Smooth muscle cell (in vitro differentiated cells): ENCODE results near the gene MTAP. TPM values are rescaled to one million over a fixed set of nuclear protein-coding genes. Genes with fewer than 3 reads are reported as not detected.

ENCODE experiments used
- DNase-seq: peaks from one replicate; lab custom pipeline; 2025; ENCODE audit not compliant: unreplicated experiment; lab: John Stamatoyannopoulos, UW
- H2AFZ ChIP-seq: fragments of 200-600 bp; sonication (generic); 2 replicates; pipeline ENCODE4 v1.6.0; 2016; ENCODE audit warnings: antibody characterized with exemption, low read depth, mild to moderate bottlenecking
- H3F3A ChIP-seq: fragments of 200-600 bp; sonication (generic); 2 replicates; pipeline ENCODE4 v1.6.0; 2017; ENCODE audit warnings: antibody characterized with exemption, low read depth
- H3K27ac ChIP-seq: fragments of 200-600 bp; sonication (generic); 2 replicates; pipeline ENCODE4 v1.5.1; 2016; ENCODE audit warnings: low read depth, mild to moderate bottlenecking
- H3K27me3 ChIP-seq: fragments of 200-600 bp; sonication (generic); 2 replicates; pipeline ENCODE4 v1.6.1; 2016; ENCODE audit warnings: low read depth, mild to moderate bottlenecking
- H3K36me3 ChIP-seq: fragments of 200-600 bp; sonication (generic); 2 replicates; pipeline ENCODE4 v1.5.1; 2016; ENCODE audit warnings: low read depth
- H3K4me1 ChIP-seq: fragments of 200-600 bp; sonication (generic); 2 replicates; pipeline ENCODE4 v1.5.1; 2016; ENCODE audit warnings: low read depth
- H3K4me2 ChIP-seq: fragments of 200-600 bp; sonication (generic); 2 replicates; pipeline ENCODE4 v1.6.0; 2016; ENCODE audit warnings: mild to moderate bottlenecking
- H3K4me3 ChIP-seq: fragments of 200-600 bp; sonication (generic); 2 replicates; pipeline ENCODE4 v1.5.1; 2016; ENCODE audit warnings: mild to moderate bottlenecking
- H3K79me2 ChIP-seq: fragments of 200-600 bp; sonication (generic); 2 replicates; pipeline ENCODE4 v1.6.0; 2016; ENCODE audit warnings: low read depth, mild to moderate bottlenecking
- H3K9ac ChIP-seq: fragments of 200-600 bp; sonication (generic); 2 replicates; pipeline ENCODE4 v1.6.0; 2016; ENCODE audit warnings: low read depth
- H3K9me3 ChIP-seq: fragments of 200-600 bp; sonication (generic); replicated peaks from 2 replicates; pipeline ENCODE4 v1.5.1; 2016; ENCODE audit warnings: low read depth
- H4K20me1 ChIP-seq: fragments of 200-600 bp; sonication (generic); 2 replicates; pipeline ENCODE4 v1.6.0; 2016; ENCODE audit warnings: low read depth
- WGBS: methylation state at CpG from one replicate; pipeline ENCODE4 v1.1.7; 2016; ENCODE audit warnings: low lambda C conversion rate; 5-methylcytosine and 5-hydroxymethylcytosine counted together
- polyA plus RNA-seq: library from polyadenylated mRNA; unstranded; fragments of >200 nt; fragmentation: Nextera tagmentation; extraction: Ambion mirVana; gene quantifications from 2 replicates; pipeline ENCODE4 v1.2.1, GENCODE V29; 2016
- total RNA-seq: library from RNA; depleted of rRNA; stranded (reverse); fragments of >200 nt; gene quantifications from 2 replicates; pipeline ENCODE4 v1.2.3, GENCODE V29; 2014
- TF ChIP-seq, protein P1 (sequence below): fragments of 200-600 bp; sonication (generic); IDR thresholded peaks from 2 replicates; pipeline ENCODE4 v1.5.1; 2017; ENCODE audit warnings: borderline replicate concordance, mild to moderate bottlenecking, antibody characterized with exemption; ENCODE audit not compliant: insufficient read depth, poor library complexity, severe bottlenecking

Gene MTAP
- total and polyA plus RNA-seq, 2 experiments from 2014 or later: 19.1 to 39.6 TPM

DNA sequence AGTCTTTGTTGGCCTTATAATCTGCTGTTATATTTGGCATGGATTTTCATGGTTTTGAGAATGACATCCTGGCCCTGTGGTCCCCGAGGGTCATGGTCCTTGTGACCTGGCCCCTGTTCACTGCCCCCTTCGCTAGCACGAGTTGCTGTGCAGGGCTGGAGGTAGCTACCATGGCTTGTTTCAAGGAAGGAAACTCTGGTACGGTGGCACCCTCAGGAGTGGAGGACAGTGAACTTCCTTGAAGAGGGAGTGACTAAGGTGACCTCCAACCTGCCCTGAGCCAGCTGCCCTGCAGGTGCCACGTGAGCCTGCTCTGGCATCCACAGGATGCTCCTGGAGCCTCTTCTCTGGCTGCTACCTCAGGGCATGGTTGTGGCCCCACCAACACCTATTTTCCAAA, 62.1 kb downstream of the MTAP start:
- no peak overlapping the region for H3K4me3 ChIP-seq
- WGBS: 100% methylated on average over 5 of the region's 5 CpGs
- no peaks in the 10 kb centered on the region for H4K20me1 ChIP-seq
- peaks cover 15% of the 10 kb centered on the region for H3K36me3 ChIP-seq
- H3K9me3 ChIP-seq: no peaks in the 10 kb centered on the region
- no peaks in the 10 kb centered on the region for H3K27me3 ChIP-seq
- TF ChIP-seq, protein P1, sequence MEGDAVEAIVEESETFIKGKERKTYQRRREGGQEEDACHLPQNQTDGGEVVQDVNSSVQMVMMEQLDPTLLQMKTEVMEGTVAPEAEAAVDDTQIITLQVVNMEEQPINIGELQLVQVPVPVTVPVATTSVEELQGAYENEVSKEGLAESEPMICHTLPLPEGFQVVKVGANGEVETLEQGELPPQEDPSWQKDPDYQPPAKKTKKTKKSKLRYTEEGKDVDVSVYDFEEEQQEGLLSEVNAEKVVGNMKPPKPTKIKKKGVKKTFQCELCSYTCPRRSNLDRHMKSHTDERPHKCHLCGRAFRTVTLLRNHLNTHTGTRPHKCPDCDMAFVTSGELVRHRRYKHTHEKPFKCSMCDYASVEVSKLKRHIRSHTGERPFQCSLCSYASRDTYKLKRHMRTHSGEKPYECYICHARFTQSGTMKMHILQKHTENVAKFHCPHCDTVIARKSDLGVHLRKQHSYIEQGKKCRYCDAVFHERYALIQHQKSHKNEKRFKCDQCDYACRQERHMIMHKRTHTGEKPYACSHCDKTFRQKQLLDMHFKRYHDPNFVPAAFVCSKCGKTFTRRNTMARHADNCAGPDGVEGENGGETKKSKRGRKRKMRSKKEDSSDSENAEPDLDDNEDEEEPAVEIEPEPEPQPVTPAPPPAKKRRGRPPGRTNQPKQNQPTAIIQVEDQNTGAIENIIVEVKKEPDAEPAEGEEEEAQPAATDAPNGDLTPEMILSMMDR: no peak
- H3K79me2 ChIP-seq: no peaks in the 10 kb centered on the region
- no peaks in the 10 kb centered on the region for H3K4me1 ChIP-seq
- H3K9ac ChIP-seq: no peak overlapping the region
- H3K4me2 ChIP-seq: no peak overlapping the region
- H3K27ac ChIP-seq: no peak overlapping the region
- no peak for DNase-seq
- H2AFZ ChIP-seq: no peak overlapping the region
- no peaks in the 10 kb centered on the region for H3F3A ChIP-seq

DNA sequence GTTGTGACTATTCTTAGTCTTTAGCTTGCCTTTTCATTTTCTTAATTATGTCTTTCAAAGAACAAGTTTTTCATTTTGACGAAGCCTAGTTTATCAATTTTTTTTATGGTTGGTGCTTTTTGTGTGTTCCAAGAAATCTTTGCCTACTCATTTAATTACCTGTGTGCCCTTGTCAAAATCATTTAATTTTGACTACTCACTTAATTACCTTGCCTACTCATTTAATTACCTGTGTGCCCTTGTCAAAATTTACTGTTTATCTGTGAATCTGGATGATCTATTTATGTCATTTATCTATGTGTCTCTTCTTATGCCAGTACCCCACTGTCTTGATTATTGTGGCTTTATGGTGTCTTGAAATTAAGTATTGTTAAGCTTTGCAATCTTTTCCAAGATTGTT, 63.9 kb downstream of the MTAP start:
- Histone ChIP-seq H3K4me3 (no peak overlapping the region), H3K9ac (no peak overlapping the region), H3K4me2 (no peak overlapping the region), H3K36me3 (peaks cover 7% of the 10 kb centered on the region), H3F3A (no peaks in the 10 kb centered on the region), H3K27ac (no peak overlapping the region), H4K20me1 (no peaks in the 10 kb centered on the region), H3K27me3 (no peaks in the 10 kb centered on the region), H2AFZ (no peak overlapping the region), H3K79me2 (no peaks in the 10 kb centered on the region), H3K4me1 (no peaks in the 10 kb centered on the region), H3K9me3 (no peaks in the 10 kb centered on the region)
- TF ChIP-seq, protein P1: no peak
- 100% methylated on average over 1 of the region's 1 CpG for WGBS
- no peak for DNase-seq

DNA sequence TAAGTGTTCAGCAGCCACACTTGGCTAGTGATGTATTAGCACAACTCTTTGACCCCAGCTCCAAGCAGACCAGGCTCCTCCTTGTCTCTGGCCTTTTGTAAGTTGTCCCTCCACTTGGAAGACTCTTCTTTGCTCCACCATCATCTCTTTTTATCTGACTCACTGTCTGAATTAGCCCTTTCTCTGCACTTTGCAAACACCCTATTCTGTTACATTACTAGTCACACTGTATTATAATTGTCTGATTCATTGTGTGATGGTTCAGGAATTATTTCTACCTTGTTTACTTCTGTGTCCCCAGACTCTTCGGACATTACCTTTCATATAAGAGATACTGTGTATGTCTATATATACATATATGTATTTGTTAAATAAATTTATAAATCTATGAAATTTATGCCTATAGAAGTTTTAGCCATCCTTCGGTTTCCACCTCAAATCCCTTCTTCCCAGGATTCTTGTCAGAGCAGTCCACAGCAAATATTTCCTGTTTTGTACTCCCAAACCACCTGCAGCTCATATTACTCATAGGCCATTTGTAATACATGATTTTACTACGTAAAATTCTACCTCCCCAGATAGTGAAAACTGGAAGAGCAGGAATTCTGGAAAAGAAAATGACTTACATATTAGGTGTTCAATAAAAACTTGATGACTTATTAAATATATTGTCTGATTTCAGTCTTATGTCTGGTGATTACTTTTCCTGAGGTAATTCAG, 69.0 kb downstream of the MTAP start:
- no peaks in the 10 kb centered on the region for H4K20me1 ChIP-seq
- H3K27ac ChIP-seq: peak overlapping the region; percentile 34
- no peaks in the 10 kb centered on the region for H3K9me3 ChIP-seq
- H3K36me3 ChIP-seq: no peaks in the 10 kb centered on the region
- H3K4me2 ChIP-seq: no peak overlapping the region
- no peaks in the 10 kb centered on the region for H3F3A ChIP-seq
- H3K4me3 ChIP-seq: no peak overlapping the region
- TF ChIP-seq, protein P1: no peak
- no peaks in the 10 kb centered on the region for H3K4me1 ChIP-seq
- DNase-seq: no peak
- H3K79me2 ChIP-seq: peaks cover 10% of the 10 kb centered on the region
- H3K9ac ChIP-seq: no peak overlapping the region
- no peaks in the 10 kb centered on the region for H3K27me3 ChIP-seq
- WGBS: 94% methylated on average over 3 of the region's 3 CpGs
- H2AFZ ChIP-seq: no peak overlapping the region

DNA sequence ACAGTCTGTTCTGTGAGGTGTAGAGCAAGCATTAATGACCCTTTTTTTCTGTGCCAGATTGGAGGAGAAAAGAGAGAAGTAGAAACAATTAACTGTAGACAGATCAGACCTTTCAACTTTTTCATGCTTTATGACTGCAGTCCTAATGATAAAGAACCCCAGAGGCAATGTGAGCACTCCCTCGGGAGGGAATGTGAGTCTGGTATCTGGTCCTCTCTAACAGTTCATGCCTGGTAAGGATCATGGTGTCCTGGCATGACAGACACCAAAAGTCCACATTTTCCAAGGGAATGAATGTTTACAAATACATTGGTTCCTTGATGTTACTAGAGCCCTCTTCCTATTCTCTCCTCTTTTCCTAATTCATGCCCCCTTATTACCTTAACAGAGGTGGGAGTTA, 70.3 kb downstream of the MTAP start:
- peak overlapping the region; percentile 34 for H3K27ac ChIP-seq
- TF ChIP-seq, protein P1: no peak
- 0% methylated on average over 1 of the region's 1 CpG for WGBS

More for the DNA sequence above, 70.3 kb downstream of the MTAP start:
- H4K20me1 ChIP-seq: no peaks in the 10 kb centered on the region
- no peaks in the 10 kb centered on the region for H3F3A ChIP-seq
- no peaks in the 10 kb centered on the region for H3K36me3 ChIP-seq
- no peaks in the 10 kb centered on the region for H3K9me3 ChIP-seq
- no peak for DNase-seq
- H3K9ac ChIP-seq: no peak overlapping the region
- H3K27me3 ChIP-seq: no peaks in the 10 kb centered on the region
- H3K4me1 ChIP-seq: no peaks in the 10 kb centered on the region
- no peak overlapping the region for H3K4me2 ChIP-seq
- H2AFZ ChIP-seq: no peak overlapping the region
- peaks cover 20% of the 10 kb centered on the region for H3K79me2 ChIP-seq
- no peak overlapping the region for H3K4me3 ChIP-seq
